ENCODE data around the gene ZBTB9.

Gene ZBTB9, protein sequence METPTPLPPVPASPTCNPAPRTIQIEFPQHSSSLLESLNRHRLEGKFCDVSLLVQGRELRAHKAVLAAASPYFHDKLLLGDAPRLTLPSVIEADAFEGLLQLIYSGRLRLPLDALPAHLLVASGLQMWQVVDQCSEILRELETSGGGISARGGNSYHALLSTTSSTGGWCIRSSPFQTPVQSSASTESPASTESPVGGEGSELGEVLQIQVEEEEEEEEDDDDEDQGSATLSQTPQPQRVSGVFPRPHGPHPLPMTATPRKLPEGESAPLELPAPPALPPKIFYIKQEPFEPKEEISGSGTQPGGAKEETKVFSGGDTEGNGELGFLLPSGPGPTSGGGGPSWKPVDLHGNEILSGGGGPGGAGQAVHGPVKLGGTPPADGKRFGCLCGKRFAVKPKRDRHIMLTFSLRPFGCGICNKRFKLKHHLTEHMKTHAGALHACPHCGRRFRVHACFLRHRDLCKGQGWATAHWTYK

DNA sequence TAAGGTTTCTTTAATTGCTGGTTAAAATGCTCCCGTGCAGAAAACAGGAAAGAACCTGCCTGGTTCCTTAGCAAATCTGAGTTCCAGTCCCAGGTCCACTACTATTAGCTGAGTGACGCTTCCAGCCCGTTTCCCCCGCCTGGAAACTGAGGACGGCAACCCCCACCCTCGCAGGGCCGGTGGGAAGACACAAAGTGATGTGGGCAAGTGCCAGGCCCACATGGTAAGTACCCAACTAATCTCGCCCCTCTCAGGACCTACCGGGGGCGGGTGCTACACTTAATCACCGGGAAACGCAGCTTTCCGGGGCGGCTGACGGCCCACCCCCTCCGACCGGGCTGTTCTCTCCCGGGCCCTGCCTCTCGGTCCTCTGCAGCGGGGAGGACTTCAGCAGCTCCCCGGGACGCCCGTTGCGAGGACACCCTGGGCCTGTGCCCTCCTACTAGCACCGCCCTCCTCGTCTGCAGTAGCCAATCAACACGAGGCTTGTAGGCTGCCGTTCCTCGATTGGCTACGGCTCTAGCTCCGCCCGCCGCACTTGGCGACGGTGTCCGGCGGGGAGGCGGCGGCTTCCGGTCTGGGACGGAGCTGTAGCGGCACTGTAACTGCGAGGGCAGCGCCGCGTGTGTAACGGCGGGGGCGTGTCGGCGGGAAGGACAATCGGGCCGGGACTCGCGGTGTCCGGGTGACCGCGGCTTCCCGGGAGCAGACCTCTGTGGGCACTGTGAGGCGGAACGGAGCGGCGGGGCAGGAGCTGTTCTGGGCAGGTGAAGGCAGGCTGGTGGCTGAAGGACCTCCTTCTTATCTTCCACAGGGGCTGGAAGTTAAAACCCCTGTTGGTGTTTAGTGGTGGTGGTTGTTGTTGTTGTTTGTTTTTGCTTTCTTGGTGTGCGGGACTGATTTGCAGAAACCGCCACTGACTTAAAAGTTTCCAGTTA lies at the start of gene ZBTB9:
Gene ZBTB9 (plus strand): TSS at position 568 of the 938 bp plus-strand sequence. CDS start 525 bp downstream, outside the sequence.
- peaks cover 16% of the 10 kb centered on the region for H3K4me1 Mint-ChIP-seq (ENCODE audit: low read depth)
- H3K9me3 Mint-ChIP-seq: no peaks in the 10 kb centered on the region
- peak within 1 kb of the TSS; percentile 91 for H3K4me3 Mint-ChIP-seq

DNA sequence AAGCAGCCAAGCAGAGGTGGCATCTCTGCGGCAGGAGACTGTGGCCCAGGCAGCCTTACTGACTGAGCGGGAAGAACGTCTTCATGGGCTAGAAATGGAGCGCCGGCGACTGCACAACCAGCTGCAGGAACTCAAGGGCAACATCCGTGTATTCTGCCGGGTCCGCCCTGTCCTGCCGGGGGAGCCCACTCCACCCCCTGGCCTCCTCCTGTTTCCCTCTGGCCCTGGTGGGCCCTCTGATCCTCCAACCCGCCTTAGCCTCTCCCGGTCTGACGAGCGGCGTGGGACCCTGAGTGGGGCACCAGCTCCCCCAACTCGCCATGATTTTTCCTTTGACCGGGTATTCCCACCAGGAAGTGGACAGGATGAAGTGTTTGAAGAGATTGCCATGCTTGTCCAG lies 49.5 kb upstream of the ZBTB9 start:
- Mint-ChIP-seq H3K4me1 (ENCODE audit: low read depth) (peaks cover 21% of the 10 kb centered on the region), H3K36me3 (ENCODE audit: low read depth) (peaks cover 67% of the 10 kb centered on the region), H3K27ac (peak overlapping the region; percentile 56), H3K27me3 (ENCODE audit: low read depth) (no peaks in the 10 kb centered on the region), H3K9me3 (no peaks in the 10 kb centered on the region), H3K4me3 (no peak overlapping the region)
- DNase-seq (ENCODE audit: low spot score): no peak

More for the DNA sequence above, at the start of gene ZBTB9:
- peak; percentile 97 for DNase-seq (ENCODE audit: low spot score)
- Mint-ChIP-seq H3K27me3 (ENCODE audit: low read depth) (no peaks in the 10 kb centered on the region), H3K36me3 (ENCODE audit: low read depth) (peaks cover 6% of the 10 kb centered on the region), H3K27ac (peak within 1 kb of the TSS; percentile 82)

DNA sequence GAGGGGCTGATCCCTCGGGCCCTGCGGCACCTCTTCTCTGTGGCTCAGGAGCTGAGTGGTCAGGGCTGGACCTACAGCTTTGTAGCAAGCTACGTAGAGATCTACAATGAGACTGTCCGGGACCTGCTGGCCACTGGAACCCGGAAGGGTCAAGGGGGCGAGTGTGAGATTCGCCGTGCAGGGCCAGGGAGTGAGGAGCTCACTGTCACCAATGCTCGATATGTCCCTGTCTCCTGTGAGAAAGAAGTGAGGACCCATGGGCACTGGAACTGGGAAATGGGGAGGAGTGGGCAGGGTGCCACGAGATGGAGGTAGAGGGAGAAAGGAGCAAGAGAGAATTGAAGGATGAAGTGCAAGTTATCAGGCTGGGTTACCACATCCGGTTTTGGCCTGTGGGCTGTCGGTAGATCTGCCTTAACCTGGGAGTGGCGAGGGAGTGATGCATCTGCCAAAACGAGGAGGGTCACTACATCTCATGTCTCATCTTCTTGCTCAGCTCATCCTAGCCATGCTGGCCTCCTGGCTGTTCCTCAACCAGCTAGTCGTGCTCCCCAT lies 48.9 kb upstream of the ZBTB9 start:
- Mint-ChIP-seq H3K4me1 (ENCODE audit: low read depth) (peaks cover 24% of the 10 kb centered on the region), H3K9me3 (no peaks in the 10 kb centered on the region), H3K36me3 (ENCODE audit: low read depth) (peaks cover 66% of the 10 kb centered on the region), H3K27me3 (ENCODE audit: low read depth) (no peaks in the 10 kb centered on the region), H3K4me3 (peak overlapping the region; percentile 21), H3K27ac (peak overlapping the region; percentile 50)
- DNase-seq (ENCODE audit: low spot score): no peak

DNA sequence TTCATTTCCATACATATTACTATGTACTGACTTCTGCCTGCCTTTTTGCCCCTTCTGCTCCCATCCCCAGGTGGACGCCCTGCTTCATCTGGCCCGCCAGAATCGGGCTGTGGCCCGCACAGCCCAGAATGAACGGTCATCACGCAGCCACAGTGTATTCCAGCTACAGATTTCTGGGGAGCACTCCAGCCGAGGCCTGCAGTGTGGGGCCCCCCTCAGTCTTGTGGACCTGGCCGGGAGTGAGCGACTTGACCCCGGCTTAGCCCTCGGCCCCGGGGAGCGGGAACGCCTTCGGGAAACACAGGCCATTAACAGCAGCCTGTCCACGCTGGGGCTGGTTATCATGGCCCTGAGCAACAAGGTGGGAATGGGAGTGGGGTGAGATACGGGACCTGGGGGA lies 48.2 kb upstream of the ZBTB9 start:
- peak overlapping the region; percentile 50 for H3K27ac Mint-ChIP-seq
- H3K27me3 Mint-ChIP-seq (ENCODE audit: low read depth): no peaks in the 10 kb centered on the region
- H3K4me3 Mint-ChIP-seq: no peak overlapping the region
- H3K36me3 Mint-ChIP-seq (ENCODE audit: low read depth): peaks cover 66% of the 10 kb centered on the region
- H3K9me3 Mint-ChIP-seq: no peaks in the 10 kb centered on the region
- peaks cover 24% of the 10 kb centered on the region for H3K4me1 Mint-ChIP-seq (ENCODE audit: low read depth)
- no peak for DNase-seq (ENCODE audit: low spot score)

DNA sequence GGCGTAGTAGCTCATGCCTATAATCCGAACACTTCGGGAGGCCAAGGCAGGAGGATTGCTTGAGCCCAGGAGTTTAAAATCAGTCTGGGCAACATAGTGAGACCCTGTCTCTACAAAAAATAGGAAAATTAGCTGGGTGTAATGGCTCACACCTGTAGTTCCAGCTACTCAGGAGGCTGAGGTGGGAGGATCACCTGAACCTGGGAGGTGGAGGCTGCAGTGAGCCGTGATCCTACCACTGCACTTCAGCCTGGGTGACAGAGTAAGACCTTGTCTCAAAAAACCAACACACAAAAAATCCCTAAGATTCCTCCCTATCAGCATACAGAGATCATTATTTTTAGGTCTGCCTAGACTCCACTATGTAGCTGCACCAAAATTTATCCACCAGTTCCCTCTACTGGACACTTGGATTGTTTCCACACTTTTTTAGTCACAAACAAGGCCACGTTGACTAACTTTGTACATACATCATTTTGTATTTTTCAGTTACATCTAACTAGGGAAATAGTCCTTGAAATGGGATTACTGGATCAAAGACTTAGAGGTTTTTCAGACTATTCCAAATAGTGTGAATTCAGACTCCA lies 47.2 kb upstream of the ZBTB9 start:
- Mint-ChIP-seq H3K4me1 (ENCODE audit: low read depth) (peaks cover 30% of the 10 kb centered on the region), H3K9me3 (no peaks in the 10 kb centered on the region), H3K27me3 (ENCODE audit: low read depth) (no peaks in the 10 kb centered on the region), H3K36me3 (ENCODE audit: low read depth) (peaks cover 64% of the 10 kb centered on the region), H3K27ac (no peak overlapping the region), H3K4me3 (no peak overlapping the region)
- DNase-seq (ENCODE audit: low spot score): no peak

DNA sequence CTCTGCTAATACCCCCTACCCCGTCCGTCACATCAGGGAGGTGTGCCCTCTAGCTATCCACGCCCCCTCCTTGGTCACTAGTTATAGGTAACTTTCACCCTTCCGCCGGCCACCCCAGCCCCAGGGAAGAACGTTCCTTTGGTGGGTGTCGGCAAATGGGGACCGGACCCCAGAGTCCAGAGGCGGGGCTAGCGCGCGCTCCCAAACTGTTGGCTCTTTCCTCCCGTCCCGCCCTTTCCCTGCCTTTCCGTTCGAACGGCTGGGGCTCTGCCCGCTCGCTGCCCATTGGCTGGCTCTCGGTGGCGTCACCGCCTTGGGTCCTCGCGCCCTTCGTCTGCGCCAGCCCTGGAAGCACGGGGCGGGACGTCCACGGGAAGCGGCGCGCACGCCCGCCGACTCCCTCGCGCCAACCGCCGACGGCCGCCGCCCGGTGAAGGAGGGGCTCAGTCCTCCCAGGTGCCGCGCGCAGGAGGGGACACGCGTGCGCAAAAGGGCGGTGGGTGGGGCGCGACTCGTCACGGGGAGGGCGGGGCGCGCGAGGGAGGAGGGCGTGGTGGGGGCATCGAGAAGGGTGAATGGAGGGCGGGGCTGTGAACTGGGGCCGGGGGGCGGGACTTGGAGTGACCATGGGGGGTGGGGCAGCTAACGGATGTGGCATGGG lies 44.2 kb upstream of the ZBTB9 start:
- H3K27me3 Mint-ChIP-seq (ENCODE audit: low read depth): no peaks in the 10 kb centered on the region
- H3K36me3 Mint-ChIP-seq (ENCODE audit: low read depth): peaks cover 60% of the 10 kb centered on the region
- no peaks in the 10 kb centered on the region for H3K9me3 Mint-ChIP-seq
- peaks cover 35% of the 10 kb centered on the region for H3K4me1 Mint-ChIP-seq (ENCODE audit: low read depth)
- peak; percentile 99 for DNase-seq (ENCODE audit: low spot score)
- H3K4me3 Mint-ChIP-seq: peak overlapping the region; percentile 88
- H3K27ac Mint-ChIP-seq: peak overlapping the region; percentile 97

DNA sequence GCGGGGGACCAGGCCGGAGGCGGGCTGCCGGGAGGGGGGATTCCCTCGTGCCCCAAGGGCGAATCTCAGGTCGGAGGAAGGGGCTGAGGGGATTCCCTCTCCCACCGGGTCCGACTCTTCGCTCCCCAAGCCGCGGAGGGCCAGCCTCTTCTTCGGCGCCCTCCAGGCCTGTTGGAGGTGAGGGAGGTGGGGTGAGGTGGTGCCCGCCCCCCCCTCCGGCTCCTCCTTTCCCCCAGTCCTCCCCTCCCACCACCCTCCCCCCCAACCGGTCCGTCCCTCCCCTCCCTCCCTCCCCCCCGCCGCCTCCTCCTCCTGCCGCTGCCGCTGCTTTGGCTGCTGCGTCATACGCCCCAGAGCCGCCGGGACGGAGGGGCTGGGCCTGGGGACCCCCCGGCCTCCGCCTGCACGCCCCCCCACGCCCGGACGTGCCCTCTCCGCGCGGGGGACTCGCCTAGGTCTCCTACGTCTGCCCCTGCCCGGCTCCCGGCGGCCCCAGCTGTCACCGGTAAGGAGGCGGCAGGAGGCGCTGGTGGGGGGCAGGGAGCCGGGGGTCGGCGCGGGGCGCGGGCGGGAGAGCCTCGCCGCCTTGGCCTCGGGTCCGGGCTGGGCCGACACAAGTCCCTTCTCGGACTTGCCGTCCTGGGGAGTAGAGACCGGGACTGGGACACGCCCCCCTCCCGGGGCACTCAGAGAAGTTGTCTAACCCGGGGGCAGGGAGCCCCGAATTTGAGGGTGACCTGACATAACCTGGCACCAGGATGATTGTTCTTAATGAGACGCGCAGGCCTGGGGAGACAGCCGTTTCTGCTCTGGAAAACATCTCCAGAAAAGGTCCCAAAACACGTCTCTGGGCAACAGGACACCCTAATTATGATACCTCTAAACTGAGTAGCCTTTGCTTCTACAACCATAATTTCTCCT lies 43.4 kb upstream of the ZBTB9 start, which contains the start of gene PHF1:
Gene PHF1 (plus strand): TSS at position 304 of the 921 bp plus-strand sequence. CDS start 1,250 bp downstream, outside the sequence.
- H3K9me3 Mint-ChIP-seq: no peaks in the 10 kb centered on the region
- peaks cover 60% of the 10 kb centered on the region for H3K36me3 Mint-ChIP-seq (ENCODE audit: low read depth)
- peaks cover 35% of the 10 kb centered on the region for H3K4me1 Mint-ChIP-seq (ENCODE audit: low read depth)
- peak within 1 kb of the TSS; percentile 88 for H3K4me3 Mint-ChIP-seq
- H3K27me3 Mint-ChIP-seq (ENCODE audit: low read depth): no peaks in the 10 kb centered on the region
- H3K27ac Mint-ChIP-seq: peak within 1 kb of the TSS; percentile 97
- DNase-seq (ENCODE audit: low spot score): no peak

DNA sequence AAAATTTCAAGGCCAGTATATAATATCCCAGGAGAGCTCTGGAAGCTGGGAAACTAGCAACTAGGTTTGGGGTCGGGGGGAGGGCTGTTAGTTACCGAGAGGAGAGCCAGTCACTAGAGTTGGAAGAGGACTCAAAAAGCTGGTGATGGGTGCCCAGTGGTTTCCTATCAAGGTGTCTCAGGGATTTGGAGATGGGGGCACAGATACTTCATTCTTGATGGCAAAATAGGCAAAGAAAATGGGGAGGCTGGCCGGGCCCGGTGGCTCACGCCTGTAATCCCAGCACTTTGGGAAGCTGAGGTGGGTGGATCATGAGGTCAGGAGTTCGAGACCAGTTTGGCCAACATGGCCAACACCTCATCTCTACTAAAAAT lies 42.8 kb upstream of the ZBTB9 start:
- H3K4me1 Mint-ChIP-seq (ENCODE audit: low read depth): peaks cover 38% of the 10 kb centered on the region

DNA sequence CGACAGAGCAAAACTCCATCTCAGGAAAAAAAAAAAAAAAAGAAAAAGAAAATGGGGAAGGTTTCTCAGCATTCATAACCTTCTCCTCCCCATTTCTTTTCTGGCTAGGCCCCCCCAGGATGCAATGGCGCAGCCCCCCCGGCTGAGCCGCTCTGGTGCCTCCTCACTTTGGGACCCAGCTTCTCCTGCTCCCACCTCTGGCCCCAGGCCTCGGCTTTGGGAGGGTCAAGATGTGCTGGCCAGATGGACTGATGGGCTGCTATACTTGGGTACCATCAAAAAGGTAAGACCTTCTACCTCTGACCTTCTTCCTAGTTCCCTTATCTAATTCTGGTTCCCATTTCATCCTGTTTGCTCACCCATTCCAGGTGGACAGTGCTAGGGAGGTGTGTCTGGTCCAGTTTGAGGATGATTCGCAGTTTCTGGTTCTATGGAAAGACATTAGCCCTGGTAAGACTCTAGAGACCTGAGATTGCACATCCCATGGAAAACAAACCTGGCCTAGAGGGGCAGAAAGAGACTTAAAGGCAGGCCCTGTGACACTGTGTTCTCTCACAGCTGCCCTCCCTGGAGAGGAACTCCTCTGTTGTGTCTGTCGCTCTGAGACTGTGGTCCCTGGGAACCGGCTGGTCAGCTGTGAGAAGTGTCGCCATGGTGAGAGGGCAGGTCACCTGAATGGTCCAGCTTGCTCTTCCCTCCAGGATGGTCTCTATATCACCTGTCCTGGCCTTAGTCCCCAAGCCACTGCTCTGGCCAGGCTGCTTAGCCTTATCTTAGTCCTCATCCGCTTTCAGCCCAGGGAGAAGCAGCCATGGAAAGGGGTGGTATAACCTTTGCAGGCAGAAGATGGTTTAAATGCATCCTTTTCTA lies 42.0 kb upstream of the ZBTB9 start:
- no peak for DNase-seq (ENCODE audit: low spot score)
- peaks cover 53% of the 10 kb centered on the region for H3K36me3 Mint-ChIP-seq (ENCODE audit: low read depth)
- peak overlapping the region; percentile 64 for H3K27ac Mint-ChIP-seq
- peak overlapping the region; percentile 80 for H3K4me3 Mint-ChIP-seq
- H3K27me3 Mint-ChIP-seq (ENCODE audit: low read depth): no peaks in the 10 kb centered on the region
- no peaks in the 10 kb centered on the region for H3K9me3 Mint-ChIP-seq
- peaks cover 45% of the 10 kb centered on the region for H3K4me1 Mint-ChIP-seq (ENCODE audit: low read depth)

More for the DNA sequence above, 42.8 kb upstream of the ZBTB9 start:
- H3K4me3 Mint-ChIP-seq: peak overlapping the region; percentile 80
- H3K27ac Mint-ChIP-seq: peak overlapping the region; percentile 83
- peaks cover 58% of the 10 kb centered on the region for H3K36me3 Mint-ChIP-seq (ENCODE audit: low read depth)
- DNase-seq (ENCODE audit: low spot score): no peak
- H3K9me3 Mint-ChIP-seq: no peaks in the 10 kb centered on the region
- H3K27me3 Mint-ChIP-seq (ENCODE audit: low read depth): no peaks in the 10 kb centered on the region

DNA sequence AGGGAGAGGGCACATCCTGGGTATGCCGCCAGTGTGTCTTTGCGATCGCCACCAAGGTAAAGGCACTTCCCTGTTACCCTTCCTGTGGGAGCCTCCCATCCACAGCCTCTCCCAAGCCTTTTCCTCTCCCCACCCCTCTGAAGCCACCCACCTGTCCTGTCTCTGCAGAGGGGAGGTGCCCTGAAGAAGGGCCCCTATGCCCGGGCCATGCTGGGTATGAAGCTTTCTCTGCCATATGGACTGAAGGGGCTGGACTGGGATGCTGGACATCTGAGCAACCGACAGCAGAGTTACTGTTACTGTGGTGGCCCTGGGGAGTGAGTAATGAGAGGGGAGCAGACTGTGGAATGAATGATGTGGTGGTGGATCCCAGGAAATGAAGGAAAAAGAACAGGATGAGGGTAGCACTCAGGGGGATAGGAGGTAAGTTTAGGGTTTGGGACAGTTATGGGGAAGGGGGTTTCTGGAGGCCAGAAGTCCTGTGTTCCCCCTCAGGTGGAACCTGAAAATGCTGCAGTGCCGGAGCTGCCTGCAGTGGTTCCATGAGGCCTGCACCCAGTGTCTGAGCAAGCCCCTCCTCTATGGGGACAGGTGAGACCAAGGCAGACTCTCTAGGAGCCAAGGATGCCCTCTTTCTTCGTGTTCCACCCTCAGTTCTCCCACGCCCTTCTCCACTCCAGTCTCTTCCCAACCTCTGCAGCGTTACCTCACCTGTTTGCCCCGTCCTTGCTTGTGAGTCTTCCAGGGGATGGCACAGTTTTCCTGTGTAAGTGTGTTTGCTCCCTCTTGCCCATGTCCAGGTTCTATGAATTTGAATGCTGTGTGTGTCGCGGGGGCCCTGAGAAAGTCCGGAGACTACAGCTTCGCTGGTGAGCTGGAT lies 40.9 kb upstream of the ZBTB9 start:
- peak overlapping the region; percentile 71 for H3K27ac Mint-ChIP-seq
- no peak overlapping the region for H3K4me3 Mint-ChIP-seq
- H3K27me3 Mint-ChIP-seq (ENCODE audit: low read depth): no peaks in the 10 kb centered on the region
- H3K9me3 Mint-ChIP-seq: no peaks in the 10 kb centered on the region
- H3K4me1 Mint-ChIP-seq (ENCODE audit: low read depth): peaks cover 50% of the 10 kb centered on the region
- DNase-seq (ENCODE audit: low spot score): no peak
- H3K36me3 Mint-ChIP-seq (ENCODE audit: low read depth): peaks cover 43% of the 10 kb centered on the region
